ENCODE results near the gene WDR35.
A peak's percentile ranks its signal among the peaks of the same experiment; 100 is the strongest.
"Not testable (repeated sequence)": the region's sequence is repeated elsewhere in the genome, so short reads cannot be mapped to it uniquely, and the experiment has no call there.

WDR35 gene

DNA sequence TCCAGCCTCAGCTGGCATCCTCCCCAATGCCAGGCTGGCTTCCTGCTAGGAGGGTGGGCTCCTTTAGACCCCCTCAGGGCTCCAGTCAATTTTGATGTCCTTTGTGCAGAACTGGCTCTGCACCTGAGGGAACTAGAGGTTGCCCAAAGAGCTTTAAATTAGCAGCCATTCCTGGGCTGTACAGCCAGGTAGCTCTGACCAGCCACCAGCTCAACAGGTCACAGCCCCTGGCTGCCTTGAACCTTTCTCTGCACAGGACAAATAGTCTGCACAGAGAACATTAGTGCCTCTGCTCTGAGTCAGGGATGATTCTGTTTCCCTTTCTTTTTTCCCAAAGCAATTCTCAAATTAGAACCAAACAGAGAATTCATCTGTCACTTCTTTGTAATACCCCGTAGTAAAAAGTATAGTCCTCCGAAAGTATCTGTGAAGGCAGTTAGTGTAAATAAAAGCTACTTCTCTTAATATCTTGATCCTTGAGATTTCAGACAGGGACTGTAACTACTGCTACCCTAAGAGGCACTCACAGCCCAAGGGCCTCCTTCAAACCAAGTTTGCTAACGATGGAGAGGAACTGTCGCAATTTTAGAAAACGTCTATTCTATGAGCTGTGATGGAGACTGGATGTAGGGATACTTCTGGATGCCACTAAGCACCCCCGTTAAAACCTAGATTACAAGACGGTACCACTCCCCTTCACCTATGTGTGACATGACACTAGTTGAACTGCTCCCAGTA, 91.1 kb downstream of the WDR35 start:
- Mint-ChIP-seq H3K4me3 (peak overlapping the region; percentile 51), H3K27me3 (ENCODE audit: low read depth, poor library complexity) (no peaks in the 10 kb centered on the region), H3K36me3 (ENCODE audit: low read depth) (peaks cover 4% of the 10 kb centered on the region), H3K4me1 (peaks cover 70% of the 10 kb centered on the region), H3K9me3 (no peaks in the 10 kb centered on the region), H3K27ac (no peak overlapping the region)
- no peak for DNase-seq
- TF ChIP-seq, protein P1, sequence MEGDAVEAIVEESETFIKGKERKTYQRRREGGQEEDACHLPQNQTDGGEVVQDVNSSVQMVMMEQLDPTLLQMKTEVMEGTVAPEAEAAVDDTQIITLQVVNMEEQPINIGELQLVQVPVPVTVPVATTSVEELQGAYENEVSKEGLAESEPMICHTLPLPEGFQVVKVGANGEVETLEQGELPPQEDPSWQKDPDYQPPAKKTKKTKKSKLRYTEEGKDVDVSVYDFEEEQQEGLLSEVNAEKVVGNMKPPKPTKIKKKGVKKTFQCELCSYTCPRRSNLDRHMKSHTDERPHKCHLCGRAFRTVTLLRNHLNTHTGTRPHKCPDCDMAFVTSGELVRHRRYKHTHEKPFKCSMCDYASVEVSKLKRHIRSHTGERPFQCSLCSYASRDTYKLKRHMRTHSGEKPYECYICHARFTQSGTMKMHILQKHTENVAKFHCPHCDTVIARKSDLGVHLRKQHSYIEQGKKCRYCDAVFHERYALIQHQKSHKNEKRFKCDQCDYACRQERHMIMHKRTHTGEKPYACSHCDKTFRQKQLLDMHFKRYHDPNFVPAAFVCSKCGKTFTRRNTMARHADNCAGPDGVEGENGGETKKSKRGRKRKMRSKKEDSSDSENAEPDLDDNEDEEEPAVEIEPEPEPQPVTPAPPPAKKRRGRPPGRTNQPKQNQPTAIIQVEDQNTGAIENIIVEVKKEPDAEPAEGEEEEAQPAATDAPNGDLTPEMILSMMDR (IDR thresholded peaks at IDR 0.05) = no peak

DNA sequence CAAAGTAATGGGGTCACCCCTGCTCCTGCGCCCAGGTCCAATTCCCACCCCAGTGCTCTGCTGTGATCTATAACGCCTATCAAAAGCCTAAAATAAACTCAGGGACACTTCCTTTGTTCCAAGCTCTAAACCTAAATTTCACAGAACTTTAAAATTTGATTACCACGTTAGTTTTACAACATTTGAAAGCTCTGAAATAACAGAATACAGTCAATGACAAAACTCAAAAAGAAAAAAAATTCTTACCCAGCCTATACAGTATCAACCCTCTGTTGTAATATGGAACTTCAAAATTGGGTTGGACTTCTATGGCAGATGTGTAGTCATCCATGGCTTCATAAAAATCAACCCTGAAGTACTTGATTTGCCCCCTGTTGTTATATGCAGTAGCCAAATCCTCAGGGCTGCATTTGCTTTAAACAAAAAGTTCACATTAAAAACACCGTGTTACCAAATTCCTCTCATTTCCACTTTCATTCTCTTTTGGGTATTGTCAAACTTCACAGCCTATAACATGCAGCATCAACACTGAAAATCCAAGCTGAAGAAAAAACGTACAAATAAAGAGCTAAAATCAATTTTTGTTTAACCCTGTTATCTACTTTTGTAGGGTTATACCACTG, 92.2 kb downstream of the WDR35 start:
- TF ChIP-seq, protein P1 (IDR thresholded peaks at IDR 0.05) = no peak
- no peaks in the 10 kb centered on the region for H3K27me3 Mint-ChIP-seq (ENCODE audit: low read depth, poor library complexity)
- peak overlapping the region; percentile 65 for H3K4me3 Mint-ChIP-seq
- peaks cover 69% of the 10 kb centered on the region for H3K4me1 Mint-ChIP-seq
- peaks cover 10% of the 10 kb centered on the region for H3K36me3 Mint-ChIP-seq (ENCODE audit: low read depth)
- H3K9me3 Mint-ChIP-seq = no peaks in the 10 kb centered on the region
- no peak for DNase-seq
- H3K27ac Mint-ChIP-seq = no peak overlapping the region

DNA sequence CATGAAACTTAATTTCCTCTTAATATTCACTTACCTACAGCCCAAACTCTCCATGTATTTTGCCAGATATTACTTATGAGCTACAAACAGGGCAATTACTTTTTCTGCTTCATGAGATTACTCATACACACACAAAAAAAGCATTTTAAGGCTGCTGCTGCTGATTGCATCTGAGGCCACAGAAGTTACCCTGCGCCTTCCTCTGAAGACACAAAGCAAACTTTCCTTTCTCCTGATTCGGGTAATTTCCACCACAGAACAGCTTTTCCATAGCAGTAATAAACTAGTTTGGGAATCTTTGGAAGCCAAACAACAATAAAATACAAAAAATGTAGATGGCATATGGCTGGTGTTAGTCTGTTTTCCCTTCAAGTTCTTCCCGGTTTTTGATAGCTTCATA, 94.4 kb downstream of the WDR35 start:
- Mint-ChIP-seq H3K36me3 (ENCODE audit: low read depth) (peaks cover 10% of the 10 kb centered on the region), H3K4me3 (no peak overlapping the region), H3K9me3 (no peaks in the 10 kb centered on the region), H3K27ac (no peak overlapping the region), H3K27me3 (ENCODE audit: low read depth, poor library complexity) (no peaks in the 10 kb centered on the region), H3K4me1 (peaks cover 64% of the 10 kb centered on the region)
- DNase-seq = no peak
- TF ChIP-seq, protein P1 (IDR thresholded peaks at IDR 0.05) = no peak

DNA sequence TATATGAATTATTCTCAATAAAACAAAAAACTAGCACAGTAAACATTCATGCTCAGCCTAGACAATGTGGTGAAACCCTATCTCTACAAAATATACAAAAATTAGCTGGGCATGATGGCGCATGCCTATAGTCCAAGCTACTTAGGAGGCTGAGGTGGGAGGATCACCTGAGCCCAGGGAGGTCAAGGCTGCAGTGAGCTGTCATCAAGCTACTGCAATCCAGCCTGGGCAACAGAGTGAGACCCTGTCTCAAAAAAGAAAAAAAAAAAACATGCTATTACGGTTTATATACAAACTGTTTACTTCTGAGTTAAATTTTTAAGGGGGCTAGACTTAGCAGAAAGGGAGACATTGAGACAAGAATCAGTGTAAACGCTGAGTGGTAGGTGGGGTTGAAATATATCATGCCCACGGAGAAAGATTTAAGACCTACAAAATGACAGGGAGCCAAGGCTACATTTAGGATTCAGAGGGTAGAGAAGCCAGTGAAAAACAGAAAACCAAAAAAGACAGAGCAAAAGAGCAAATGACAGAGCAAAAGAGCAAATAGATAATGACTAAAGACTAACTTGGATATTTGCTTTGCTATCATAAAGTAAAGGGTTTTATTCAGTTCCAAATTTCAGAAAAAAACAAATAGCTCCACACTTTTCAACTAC, 95.6 kb downstream of the WDR35 start:
- DNase-seq = no peak
- Mint-ChIP-seq H3K27ac (no peak overlapping the region), H3K36me3 (ENCODE audit: low read depth) (peaks cover 10% of the 10 kb centered on the region), H3K9me3 (no peaks in the 10 kb centered on the region), H3K27me3 (ENCODE audit: low read depth, poor library complexity) (no peaks in the 10 kb centered on the region), H3K4me3 (no peak overlapping the region), H3K4me1 (peaks cover 67% of the 10 kb centered on the region)
- TF ChIP-seq, protein P1 (IDR thresholded peaks at IDR 0.05) = no peak

DNA sequence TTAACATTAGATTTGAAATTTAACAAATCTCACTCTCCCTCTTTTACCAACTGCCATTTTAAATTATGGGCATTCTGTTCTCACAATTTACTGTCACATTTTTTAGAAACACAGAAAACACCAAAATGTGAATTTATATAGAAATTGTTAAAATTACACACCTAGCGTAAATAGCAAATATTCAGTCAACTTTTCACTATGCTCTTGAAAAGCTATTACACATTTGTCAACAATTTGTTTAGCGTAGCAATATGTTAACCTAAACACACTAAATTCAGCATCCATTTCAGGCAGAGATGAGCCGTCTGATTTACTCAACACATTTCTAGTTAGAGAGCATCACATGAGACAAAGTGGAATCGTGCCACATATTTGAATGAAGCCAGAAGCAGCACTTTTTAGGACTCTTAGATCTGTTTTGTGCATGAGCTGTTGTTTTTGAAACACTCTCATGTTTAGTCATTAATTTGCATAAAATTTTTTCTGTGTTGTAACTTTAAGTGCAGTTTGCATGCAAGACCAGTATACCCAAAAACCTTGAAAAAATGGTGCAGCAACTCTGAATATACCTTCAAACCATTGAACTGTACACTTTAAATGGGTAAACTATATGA, 96.3 kb downstream of the WDR35 start:
- H3K36me3 Mint-ChIP-seq (ENCODE audit: low read depth) = peaks cover 10% of the 10 kb centered on the region
- TF ChIP-seq, protein P1 (IDR thresholded peaks at IDR 0.05) = no peak
- no peak overlapping the region for H3K27ac Mint-ChIP-seq
- no peak for DNase-seq
- no peaks in the 10 kb centered on the region for H3K9me3 Mint-ChIP-seq
- peaks cover 67% of the 10 kb centered on the region for H3K4me1 Mint-ChIP-seq
- no peak overlapping the region for H3K4me3 Mint-ChIP-seq
- H3K27me3 Mint-ChIP-seq (ENCODE audit: low read depth, poor library complexity) = peaks cover 2% of the 10 kb centered on the region

DNA sequence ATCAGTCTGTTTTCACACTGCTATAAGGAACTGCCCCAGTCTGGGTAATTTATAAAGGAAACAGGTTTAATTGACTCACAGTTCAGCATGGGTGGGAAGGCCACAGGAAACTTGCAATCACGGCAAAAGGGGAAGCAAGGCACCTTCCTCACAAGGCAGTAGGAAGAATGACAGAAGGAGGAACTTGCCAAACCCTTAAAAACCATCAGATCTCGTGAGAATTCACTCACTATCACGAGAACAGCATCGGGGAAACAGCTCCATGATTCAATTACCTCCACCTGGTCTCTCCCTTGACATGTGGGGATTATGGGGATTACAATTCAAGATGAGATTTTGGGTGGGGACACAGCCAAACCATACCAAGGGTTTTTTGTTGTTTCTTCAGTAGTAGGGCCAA, 97.9 kb downstream of the WDR35 start:
- Mint-ChIP-seq H3K36me3 (ENCODE audit: low read depth) (peaks cover 10% of the 10 kb centered on the region), H3K4me1 (peaks cover 69% of the 10 kb centered on the region)
- H3K27ac Mint-ChIP-seq; H3K27me3 Mint-ChIP-seq (ENCODE audit: low read depth, poor library complexity); H3K9me3 Mint-ChIP-seq; H3K4me3 Mint-ChIP-seq; DNase-seq: not testable (repeated sequence)

Data from nephron progenitor cell (in vitro differentiated cells).